HG03039 (cell line): ENCODE results near the gene CCK.

Experiments
- ATAC-seq: cut with Tn5 transposase; IDR thresholded peaks from one replicate; pipeline ENCODE4 v1.9.1; 2021; ENCODE audit warnings: mild to moderate bottlenecking, moderate library complexity; ENCODE audit not compliant: unreplicated experiment

CCK gene

GRCh38 chr3:42269647-42270046, 3.7 kb upstream of the CCK start:
- no peak for ATAC-seq

GRCh38 chr3:42267878-42268277, 1.9 kb upstream of the CCK start:
- no peak for ATAC-seq

- no peak for ATAC-seq
Observed at GRCh38 chr3:42265059-42265991, 660 bp downstream of the CCK start.

- no peak for ATAC-seq
Observed at GRCh38 chr3:42264399-42265058, 1.5 kb downstream of the CCK start.

- no peak for ATAC-seq
Observed at GRCh38 chr3:42263354-42264346, 2.3 kb downstream of the CCK start.

GRCh38 chr3:42262525-42262924, 3.5 kb downstream of the CCK start:
- no peak for ATAC-seq

GRCh38 chr3:42257007-42257406, 9.0 kb downstream of the CCK start:
- ATAC-seq, result no peak

GRCh38 chr3:42256135-42256819, 9.7 kb downstream of the CCK start:
- no peak for ATAC-seq

GRCh38 chr3:42254566-42254965, 11.4 kb downstream of the CCK start:
- no peak for ATAC-seq

GRCh38 chr3:42250761-42251160, 15.2 kb downstream of the CCK start:
- ATAC-seq, result no peak

- ATAC-seq, result no peak
Observed at GRCh38 chr3:42247576-42248027, 18.4 kb downstream of the CCK start.

- ATAC-seq, result no peak
Observed at GRCh38 chr3:42246091-42246490, 19.9 kb downstream of the CCK start.

GRCh38 chr3:42236611-42237010, 29.4 kb downstream of the CCK start:
- ATAC-seq, result no peak

- no peak for ATAC-seq
Observed at GRCh38 chr3:42235532-42235931, 30.5 kb downstream of the CCK start.

- ATAC-seq, result no peak
Observed at GRCh38 chr3:42230860-42231259, 35.1 kb downstream of the CCK start.

GRCh38 chr3:42229942-42230688, 35.9 kb downstream of the CCK start:
- ATAC-seq, result no peak

GRCh38 chr3:42229266-42229941, 36.6 kb downstream of the CCK start:
- no peak for ATAC-seq

- no peak for ATAC-seq
Observed at GRCh38 chr3:42228796-42229195, 37.2 kb downstream of the CCK start.
